Measurements from ENCODE around the gene SMIM27.
"Not testable (repeated sequence)": the region's sequence is repeated elsewhere in the genome, so short reads cannot be mapped to it uniquely, and the experiment has no call there.

The SMIM27 gene, protein sequence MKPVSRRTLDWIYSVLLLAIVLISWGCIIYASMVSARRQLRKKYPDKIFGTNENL

DNA sequence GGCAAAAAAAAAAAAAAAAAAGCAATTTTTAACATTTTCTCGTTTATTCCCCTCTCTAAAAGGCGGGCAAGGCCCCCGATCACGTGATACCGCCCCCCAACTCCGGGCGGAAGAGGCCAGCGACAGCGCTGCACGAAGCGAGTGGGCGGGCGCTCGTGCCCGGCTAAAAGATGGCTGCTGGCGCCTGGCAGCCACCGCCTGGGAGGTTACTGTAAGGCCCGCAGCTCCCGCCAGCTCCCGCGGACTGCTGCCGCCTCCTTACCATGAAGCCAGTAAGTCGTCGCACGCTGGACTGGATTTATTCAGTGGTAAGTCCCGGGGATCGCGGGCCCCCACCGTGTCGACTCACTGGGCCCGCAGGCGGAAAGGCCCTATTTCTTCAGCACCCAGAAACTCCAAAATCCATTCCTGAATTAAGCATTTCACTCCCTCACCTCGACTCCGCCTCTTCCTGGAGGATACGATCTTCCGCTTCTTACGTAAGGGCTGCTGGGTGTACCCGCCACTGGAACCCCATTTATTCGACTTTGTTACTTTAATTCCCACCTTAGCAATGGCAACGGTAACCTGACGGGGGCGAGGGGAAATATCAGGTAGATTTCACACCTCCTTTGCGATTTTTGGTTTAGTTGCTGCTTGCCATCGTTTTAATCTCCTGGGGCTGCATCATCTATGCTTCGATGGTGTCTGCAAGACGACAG lies at the start of gene SMIM27, which contains the start of gene TOPORS:
Gene SMIM27 (plus strand): TSS at position 156 of the 701 bp plus-strand sequence. CDS start 108 bp downstream, at position 264.
Gene TOPORS (minus strand): TSS at position 415 of the 701 bp plus-strand sequence. CDS start 150 bp downstream, at position 265.
- H3K27me3 Mint-ChIP-seq: no peaks in the 10 kb centered on the region
- no peaks in the 10 kb centered on the region for H3K9me3 Mint-ChIP-seq
- peak within 1 kb of the TSS; percentile 97 for H3K27ac Mint-ChIP-seq
- peaks cover 15 to 49% of the 10 kb centered on the region in 2 donors for H3K4me1 Mint-ChIP-seq
- H3K36me3 Mint-ChIP-seq: peaks cover 9 to 22% of the 10 kb centered on the region in 2 donors
- peak; percentile 84 for DNase-seq
- ATAC-seq (replicated peaks): peak; percentile 85 to 86
- H3K4me3 Mint-ChIP-seq: peak within 1 kb of the TSS; percentile 88 to 94

DNA sequence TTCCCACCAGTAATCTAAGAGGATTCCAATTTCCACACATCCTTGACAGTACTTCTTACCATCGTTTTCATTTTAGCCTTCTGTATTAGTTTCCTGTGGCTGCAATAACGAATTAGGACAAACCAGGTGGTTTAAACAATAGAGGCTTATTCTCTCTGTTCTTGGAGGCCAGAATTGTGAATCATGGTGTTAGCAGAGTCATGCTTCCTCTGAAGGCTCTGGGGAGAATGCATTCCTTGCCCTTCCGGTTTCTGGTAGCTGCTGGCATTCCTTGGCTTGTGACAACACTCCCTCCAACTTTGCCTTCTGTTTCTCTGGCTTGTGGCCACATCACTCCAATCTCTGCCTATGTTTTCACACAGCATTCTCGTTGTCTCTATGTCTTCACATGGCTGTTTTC lies 49.7 kb upstream of the SMIM27 start:
- no peak overlapping the region for H3K27ac Mint-ChIP-seq
- DNase-seq: no peak
- no peaks in the 10 kb centered on the region for H3K9me3 Mint-ChIP-seq
- no peaks in the 10 kb centered on the region for H3K27me3 Mint-ChIP-seq
- no peak for ATAC-seq (replicated peaks)
- H3K36me3 Mint-ChIP-seq: peaks cover 19 to 24% of the 10 kb centered on the region in 2 donors
- no peak overlapping the region for H3K4me3 Mint-ChIP-seq
- peaks cover 0 to 3% of the 10 kb centered on the region in 2 donors for H3K4me1 Mint-ChIP-seq

DNA sequence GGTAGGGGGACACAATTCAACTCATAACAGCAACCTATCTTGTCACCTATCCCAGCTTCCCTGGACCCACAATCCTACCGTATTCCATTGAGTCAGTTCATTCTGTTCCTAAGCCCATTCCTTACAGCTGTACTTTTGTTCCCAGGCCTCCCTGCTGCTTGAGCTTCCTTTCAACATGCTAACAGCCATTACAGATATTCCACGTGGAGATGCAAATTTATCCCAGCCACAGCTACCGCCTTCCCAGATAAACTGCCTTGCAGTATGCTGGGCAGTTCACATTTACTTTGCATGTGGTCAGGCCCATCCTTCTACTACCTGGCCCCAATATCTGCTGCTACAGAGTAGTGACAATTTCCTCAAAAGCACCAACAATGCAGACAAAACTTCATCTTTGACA lies 49.1 kb upstream of the SMIM27 start:
- no peak for ATAC-seq (replicated peaks)
- peaks cover 0 to 3% of the 10 kb centered on the region in 2 donors for H3K4me1 Mint-ChIP-seq
- H3K27me3 Mint-ChIP-seq: no peaks in the 10 kb centered on the region
- peaks cover 17 to 22% of the 10 kb centered on the region in 2 donors for H3K36me3 Mint-ChIP-seq
- DNase-seq: no peak
- no peaks in the 10 kb centered on the region for H3K9me3 Mint-ChIP-seq
- no peak overlapping the region for H3K27ac Mint-ChIP-seq
- H3K4me3 Mint-ChIP-seq: no peak overlapping the region

DNA sequence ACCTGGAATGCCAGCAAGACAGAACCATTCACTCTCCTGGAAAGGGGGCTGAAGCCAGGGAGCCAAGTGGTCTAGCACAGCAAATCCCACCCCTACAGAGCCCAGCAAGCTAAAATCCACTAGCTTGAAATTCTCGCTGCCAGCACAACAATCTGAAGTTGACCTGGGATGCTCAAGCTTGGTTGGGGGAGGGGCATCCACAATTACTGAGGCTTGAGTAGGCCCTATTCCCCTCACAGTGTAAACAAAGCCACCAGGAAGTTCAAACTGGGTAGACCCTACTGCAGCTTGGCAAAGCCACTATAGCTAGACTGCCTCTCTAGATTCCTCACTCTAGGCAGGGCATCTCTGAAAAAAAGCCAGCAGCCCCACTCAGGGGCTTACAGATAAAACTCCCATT lies 43.4 kb upstream of the SMIM27 start:
- Mint-ChIP-seq H3K4me1 (peaks cover 15 to 34% of the 10 kb centered on the region in 2 donors), H3K36me3 (peaks cover 4 to 5% of the 10 kb centered on the region in 2 donors), H3K27me3 (no peaks in the 10 kb centered on the region), H3K27ac (no peak overlapping the region), H3K9me3 (peaks cover 0 to 3% of the 10 kb centered on the region in 2 donors), H3K4me3 (no peak overlapping the region)
- ATAC-seq (replicated peaks) (no peak), DNase-seq (no peak)

DNA sequence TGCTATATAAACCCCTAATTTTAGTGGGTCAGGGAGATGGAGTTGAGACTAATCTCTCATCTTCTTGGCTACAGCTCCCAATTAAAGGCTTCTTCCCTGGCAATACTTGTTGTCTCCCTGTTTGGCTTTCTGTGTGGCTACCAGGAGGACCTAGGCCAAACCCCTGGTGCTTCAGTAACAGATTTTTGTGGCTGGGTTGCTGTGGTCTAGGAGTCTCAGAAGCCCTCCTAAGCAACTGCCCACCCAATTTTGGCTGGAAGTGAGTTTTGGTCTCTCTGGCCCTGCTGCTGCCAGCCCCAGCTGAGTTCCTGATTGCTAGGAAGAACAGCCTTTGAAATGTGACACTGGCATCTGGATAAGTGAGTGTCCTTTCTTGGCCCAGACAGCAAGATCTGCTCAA lies 35.9 kb upstream of the SMIM27 start:
- H3K4me3 Mint-ChIP-seq: no peak overlapping the region
- H3K27me3 Mint-ChIP-seq: no peaks in the 10 kb centered on the region
- no peak overlapping the region for H3K27ac Mint-ChIP-seq
- H3K9me3 Mint-ChIP-seq: peaks cover 0 to 4% of the 10 kb centered on the region in 2 donors
- DNase-seq (no peak), ATAC-seq (replicated peaks) (no peak)
- peaks cover 12 to 23% of the 10 kb centered on the region in 2 donors for H3K36me3 Mint-ChIP-seq
- H3K4me1 Mint-ChIP-seq: peaks cover 15 to 26% of the 10 kb centered on the region in 2 donors

DNA sequence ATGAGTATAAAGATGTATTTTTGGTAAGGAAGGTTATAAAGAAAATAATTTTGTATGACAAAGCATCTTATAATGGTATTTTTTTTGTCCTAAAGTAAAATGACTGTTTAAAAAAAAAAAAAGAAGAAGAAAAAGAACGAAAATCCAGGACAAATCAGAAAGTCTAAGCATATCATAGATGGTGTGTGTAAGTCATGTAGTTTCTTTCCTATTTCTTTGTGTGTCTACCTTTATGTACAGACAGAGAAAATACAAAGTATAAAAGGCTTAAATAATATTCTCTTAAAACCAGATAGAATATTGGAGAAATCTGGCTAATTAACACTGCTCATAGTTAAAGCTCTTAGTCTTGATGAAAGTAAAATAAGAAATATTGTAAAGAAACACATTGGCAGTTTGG lies 33.9 kb upstream of the SMIM27 start:
- Mint-ChIP-seq H3K4me1 (peaks cover 10 to 17% of the 10 kb centered on the region in 2 donors), H3K36me3 (peaks cover 13 to 27% of the 10 kb centered on the region in 2 donors), H3K27me3 (no peaks in the 10 kb centered on the region), H3K9me3 (peaks cover 2 to 5% of the 10 kb centered on the region in 2 donors), H3K27ac (no peak overlapping the region), H3K4me3 (no peak overlapping the region)
- ATAC-seq (replicated peaks) (no peak), DNase-seq (no peak)

DNA sequence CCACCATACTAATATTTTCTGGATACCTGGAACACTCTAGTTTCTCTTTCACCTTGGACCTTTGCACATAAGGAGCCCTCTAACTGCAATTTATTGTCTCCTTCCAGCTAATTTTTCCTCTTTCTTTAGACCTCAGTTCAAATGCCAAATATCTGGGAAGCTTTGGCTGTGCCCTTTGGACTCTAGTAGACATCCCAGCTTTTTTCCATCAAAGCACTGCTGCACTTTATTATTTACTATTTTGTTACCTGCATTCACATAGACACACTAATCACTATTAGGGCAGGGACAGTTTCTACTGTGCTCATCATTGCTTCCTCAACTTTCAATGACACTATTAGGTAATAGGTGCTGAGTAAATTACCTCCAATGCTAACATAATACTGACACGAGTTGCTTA lies 28.2 kb upstream of the SMIM27 start:
- no peaks in the 10 kb centered on the region for H3K27me3 Mint-ChIP-seq
- no peak overlapping the region for H3K4me3 Mint-ChIP-seq
- H3K27ac Mint-ChIP-seq: no peak overlapping the region
- ATAC-seq (replicated peaks) (no peak), DNase-seq (no peak)
- H3K9me3 Mint-ChIP-seq: peaks cover 6% of the 10 kb centered on the region in 2 donors
- H3K36me3 Mint-ChIP-seq: peaks cover 7 to 12% of the 10 kb centered on the region in 2 donors
- peaks cover 16 to 27% of the 10 kb centered on the region in 2 donors for H3K4me1 Mint-ChIP-seq

DNA sequence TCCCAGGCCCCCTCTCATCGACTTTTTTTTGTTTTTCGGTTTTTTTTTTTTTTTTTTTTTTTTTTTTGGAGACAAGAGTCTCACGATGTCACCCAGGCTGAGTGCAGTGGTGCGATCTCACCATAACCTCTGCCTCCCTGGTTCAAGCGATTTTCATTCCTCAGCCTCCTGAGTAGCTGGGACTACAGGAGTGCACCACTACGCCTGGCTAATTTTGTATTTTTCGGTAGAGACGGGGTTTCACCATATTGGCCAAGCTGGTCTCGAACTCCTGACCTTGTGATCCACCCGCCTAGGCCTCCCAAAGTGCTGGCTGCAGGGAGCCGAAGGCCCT lies 27.6 kb upstream of the SMIM27 start:
- H3K27me3 Mint-ChIP-seq; H3K4me3 Mint-ChIP-seq; H3K9me3 Mint-ChIP-seq; H3K27ac Mint-ChIP-seq; ATAC-seq (replicated peaks); DNase-seq: not testable (repeated sequence)
- H3K4me1 Mint-ChIP-seq: peaks cover 16 to 27% of the 10 kb centered on the region in 2 donors
- peaks cover 7 to 12% of the 10 kb centered on the region in 2 donors for H3K36me3 Mint-ChIP-seq

DNA sequence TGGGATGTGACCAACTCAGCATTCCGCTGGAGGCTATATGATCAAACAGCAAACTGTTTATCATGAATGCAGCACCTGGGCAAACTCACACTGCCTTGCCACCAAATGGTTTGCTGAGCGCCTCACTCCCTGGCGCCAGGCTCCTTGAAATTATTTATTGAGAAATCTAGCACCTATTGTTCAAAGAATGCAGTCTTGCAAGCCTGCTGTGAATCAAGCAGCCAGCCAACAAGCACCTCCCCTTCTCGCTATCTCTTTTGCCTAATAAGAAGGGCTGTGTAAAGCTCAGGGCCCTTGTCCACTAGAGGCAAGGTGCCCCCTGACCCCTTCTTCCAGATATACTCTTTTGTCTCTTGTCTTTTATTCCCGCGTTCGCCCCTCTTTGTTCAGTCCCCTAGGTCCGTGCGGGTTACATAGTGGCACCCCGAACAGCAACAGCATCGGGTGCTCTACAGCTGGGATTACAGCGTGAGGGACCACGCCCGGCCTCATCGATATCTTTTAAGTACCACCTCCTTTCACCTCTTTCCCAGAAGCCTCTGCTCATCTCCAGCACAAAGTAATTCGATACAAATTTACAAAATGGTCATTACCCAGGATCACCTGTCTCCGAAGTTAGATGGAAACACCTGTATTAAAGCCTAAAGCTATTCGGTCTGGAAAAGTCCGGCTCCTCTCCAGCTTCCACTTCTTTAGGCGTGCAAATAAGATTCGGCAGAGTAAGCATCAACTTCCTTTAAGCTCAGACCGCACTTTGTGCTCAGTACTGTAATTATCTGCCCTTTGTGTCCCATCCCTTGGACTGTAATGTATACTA lies 27.0 kb upstream of the SMIM27 start:
- DNase-seq (no peak), ATAC-seq (replicated peaks) (peak; percentile 52 to 59)
- Mint-ChIP-seq H3K27me3 (no peaks in the 10 kb centered on the region), H3K36me3 (peaks cover 7 to 12% of the 10 kb centered on the region in 2 donors), H3K27ac (peak overlapping the region; percentile 96), H3K4me1 (peaks cover 16 to 27% of the 10 kb centered on the region in 2 donors), H3K9me3 (peaks cover 6% of the 10 kb centered on the region in 2 donors), H3K4me3 (peak overlapping the region; percentile 98 to 99)

DNA sequence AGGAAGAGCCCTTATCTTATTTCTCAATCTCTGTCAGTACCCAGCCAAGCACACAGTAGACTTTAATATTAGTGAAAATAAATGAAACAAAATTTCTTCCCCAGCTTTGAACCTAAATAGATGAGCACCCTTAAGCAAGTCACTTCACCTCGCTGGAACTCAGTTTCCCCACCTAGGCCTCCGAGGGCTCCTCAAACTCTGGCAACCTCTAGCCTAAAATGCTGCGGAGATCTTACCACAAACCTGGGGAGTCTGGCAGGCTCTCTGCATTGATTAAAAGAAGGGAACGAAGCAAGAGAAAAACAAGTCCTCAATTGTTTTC lies 26.5 kb upstream of the SMIM27 start:
- ATAC-seq (replicated peaks) (peak in 1 of 2 donors; percentile 40), DNase-seq (no peak)
- Mint-ChIP-seq H3K36me3 (peaks cover 7 to 12% of the 10 kb centered on the region in 2 donors), H3K27me3 (no peaks in the 10 kb centered on the region), H3K27ac (peak overlapping the region; percentile 96), H3K9me3 (peaks cover 6% of the 10 kb centered on the region in 2 donors), H3K4me1 (peaks cover 16 to 27% of the 10 kb centered on the region in 2 donors), H3K4me3 (peak overlapping the region; percentile 98 to 99)

DNA sequence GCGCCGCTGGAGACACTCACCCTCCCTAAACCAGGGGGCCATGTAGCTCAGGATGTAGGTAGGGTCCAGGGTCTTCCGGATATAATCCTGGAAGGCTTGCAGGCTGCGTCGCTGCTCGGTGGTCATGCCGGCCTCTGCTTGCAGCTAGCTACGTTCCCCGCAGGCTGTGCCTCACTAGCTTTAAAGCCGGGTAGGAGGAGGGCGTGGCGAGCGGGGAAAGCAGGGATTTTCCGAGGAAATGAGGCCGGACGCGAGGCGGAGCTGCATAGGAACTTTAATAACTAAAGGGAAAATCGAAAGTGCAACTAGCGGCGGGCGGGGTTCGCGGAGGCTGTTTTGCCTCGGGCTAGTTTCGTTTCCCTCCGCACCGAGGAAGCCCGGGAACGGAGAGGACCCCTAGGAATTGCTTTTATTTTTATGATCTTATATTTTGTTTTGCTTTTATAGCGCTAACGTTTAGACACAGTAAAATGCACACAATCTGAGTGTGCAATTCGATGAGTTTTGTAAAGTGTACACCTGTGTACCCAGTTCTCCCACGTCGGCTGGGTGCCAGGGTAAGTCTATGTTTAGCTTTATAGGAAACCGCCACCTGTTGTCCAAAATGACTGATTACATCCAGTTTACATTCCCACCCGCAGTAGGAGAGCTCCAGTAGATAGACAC lies 26.0 kb upstream of the SMIM27 start, which contains the start of gene RIGI:
Gene RIGI (minus strand): TSS at position 156 of the 666 bp plus-strand sequence. CDS start 30 bp downstream, at position 126.
- Mint-ChIP-seq H3K4me1 (peaks cover 16 to 27% of the 10 kb centered on the region in 2 donors), H3K36me3 (peaks cover 10 to 17% of the 10 kb centered on the region in 2 donors), H3K27ac (peak within 1 kb of the TSS; percentile 96), H3K9me3 (peaks cover 6 to 8% of the 10 kb centered on the region in 2 donors), H3K27me3 (no peaks in the 10 kb centered on the region), H3K4me3 (peak within 1 kb of the TSS; percentile 98 to 99)
- peak; percentile 70 to 73 for ATAC-seq (replicated peaks)
- peak; percentile 53 for DNase-seq

DNA sequence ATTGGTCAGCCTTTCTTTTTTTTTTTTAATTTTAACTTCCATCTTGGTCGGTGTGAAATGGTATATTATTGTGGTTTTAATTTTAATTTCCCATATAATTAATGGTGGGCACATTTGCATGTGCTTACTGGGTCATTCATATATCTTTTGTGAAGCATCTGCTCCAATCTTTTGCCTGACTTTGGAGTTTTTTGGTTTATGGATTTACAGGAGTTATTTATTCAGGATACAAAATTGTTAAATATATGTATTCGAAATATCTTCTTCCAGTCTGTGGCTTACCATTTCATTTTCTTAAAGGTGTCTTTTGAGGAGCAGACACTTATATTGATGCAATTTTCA lies 25.4 kb upstream of the SMIM27 start:
- DNase-seq (no peak), ATAC-seq (replicated peaks) (no peak)
- H3K27ac Mint-ChIP-seq: peak overlapping the region; percentile 96
- peak overlapping the region; percentile 98 to 99 for H3K4me3 Mint-ChIP-seq
- no peaks in the 10 kb centered on the region for H3K27me3 Mint-ChIP-seq
- peaks cover 6 to 8% of the 10 kb centered on the region in 2 donors for H3K9me3 Mint-ChIP-seq
- peaks cover 16 to 27% of the 10 kb centered on the region in 2 donors for H3K4me1 Mint-ChIP-seq
- peaks cover 12 to 22% of the 10 kb centered on the region in 2 donors for H3K36me3 Mint-ChIP-seq

DNA sequence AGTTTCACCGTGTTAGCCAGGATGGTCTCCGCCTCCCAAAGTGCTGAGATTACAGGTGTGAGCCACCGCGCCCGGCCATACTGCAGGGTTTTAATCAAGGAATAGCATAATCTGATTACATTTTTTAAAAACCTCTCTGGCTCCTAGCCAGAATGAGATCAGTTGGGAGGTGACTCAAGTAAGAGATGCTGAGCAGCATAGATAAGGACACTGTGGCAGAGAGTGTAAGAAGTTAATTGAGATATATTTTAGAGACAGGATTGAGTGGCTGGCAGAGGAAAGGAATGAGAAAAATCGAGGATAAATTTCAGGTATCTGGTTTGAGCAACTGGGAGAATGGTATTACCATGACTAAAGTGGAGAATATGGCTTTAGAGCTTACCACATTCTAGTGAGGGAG lies 18.8 kb upstream of the SMIM27 start:
- Mint-ChIP-seq H3K36me3 (peaks cover 19 to 30% of the 10 kb centered on the region in 2 donors), H3K27ac (no peak overlapping the region), H3K4me3 (no peak overlapping the region), H3K27me3 (no peaks in the 10 kb centered on the region), H3K9me3 (peaks cover 0 to 2% of the 10 kb centered on the region in 2 donors), H3K4me1 (peaks cover 4 to 5% of the 10 kb centered on the region in 2 donors)
- ATAC-seq (replicated peaks) (no peak), DNase-seq (no peak)

DNA sequence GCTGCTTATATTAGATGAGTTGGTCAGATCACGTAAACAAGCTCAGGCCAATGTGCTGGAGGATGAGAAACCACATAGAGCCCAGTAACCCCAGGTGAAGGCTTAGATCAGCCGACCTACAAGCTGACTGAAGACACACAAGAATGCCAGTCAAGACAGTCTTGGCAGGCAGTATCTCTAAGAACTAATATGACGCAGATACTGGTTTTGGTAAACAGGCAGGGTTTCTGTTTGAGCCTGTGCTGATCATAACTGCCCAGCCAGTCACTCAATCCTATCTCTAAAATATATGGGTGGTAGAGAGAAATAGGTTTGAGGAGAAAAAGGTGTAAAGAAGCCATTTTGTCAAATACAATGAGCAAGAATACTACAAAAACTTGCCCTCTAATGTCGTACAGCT lies 18.3 kb upstream of the SMIM27 start:
- DNase-seq (no peak), ATAC-seq (replicated peaks) (no peak)
- Mint-ChIP-seq H3K36me3 (peaks cover 19 to 31% of the 10 kb centered on the region in 2 donors), H3K9me3 (peaks cover 0 to 2% of the 10 kb centered on the region in 2 donors), H3K4me3 (no peak overlapping the region), H3K27me3 (no peaks in the 10 kb centered on the region), H3K4me1 (peaks cover 4 to 5% of the 10 kb centered on the region in 2 donors), H3K27ac (no peak overlapping the region)

All from stimulated activated naive B cell treated with anti-CD40 and anti-IgM and Interleukin-4, amounts not matched to agents 10 μg/mL and 1 μg/mL and 100 μg/mL, for 72 hours (primary cell).